ENCODE results near the gene CPVL. TPM values are rescaled to one million over a fixed set of nuclear protein-coding genes. Genes with fewer than 3 reads are reported as not detected.

CPVL gene
- total RNA-seq, 1 donor from 2014 or later, result not detected

- DNase-seq (ENCODE audit: low read depth) (no peak), FAIRE-seq (no peak)
- TF ChIP-seq CTCF (IDR thresholded peaks at IDR 0.05; ENCODE audit: insufficient read depth, low read length, severe bottlenecking), result no peak
- Histone ChIP-seq H3K27me3 (ENCODE audit: control insufficient read depth, insufficient read depth, low read length) (peaks cover 17% of the 10 kb centered on the region), H3K4me3 (ENCODE audit: low read depth, low read length) (no peak overlapping the region), H3K36me3 (ENCODE audit: control insufficient read depth, insufficient read depth, low read length) (no peaks in the 10 kb centered on the region)
These were observed 4.2 kb downstream of the CPVL start for GRCh38 chr7:29142021-29142727.

GRCh38 chr7:29140873-29141468 lies 5.4 kb downstream of the CPVL start:
- FAIRE-seq, result no peak
- DNase-seq (ENCODE audit: low read depth), result peak; percentile 46
- Histone ChIP-seq H3K36me3 (ENCODE audit: control insufficient read depth, insufficient read depth, low read length) (no peaks in the 10 kb centered on the region), H3K4me3 (ENCODE audit: low read depth, low read length) (no peak overlapping the region), H3K27me3 (ENCODE audit: control insufficient read depth, insufficient read depth, low read length) (peaks cover 7% of the 10 kb centered on the region)
- no peak for TF ChIP-seq CTCF (IDR thresholded peaks at IDR 0.05; ENCODE audit: insufficient read depth, low read length, severe bottlenecking)

GRCh38 chr7:29139796-29140195 lies 6.5 kb downstream of the CPVL start:
- no peaks in the 10 kb centered on the region for H3K27me3 ChIP-seq (ENCODE audit: control insufficient read depth, insufficient read depth, low read length)
- peak; percentile 78 for DNase-seq (ENCODE audit: low read depth)
- no peak for FAIRE-seq
- no peak overlapping the region for H3K4me3 ChIP-seq (ENCODE audit: low read depth, low read length)
- TF ChIP-seq CTCF (IDR thresholded peaks at IDR 0.05; ENCODE audit: insufficient read depth, low read length, severe bottlenecking), result no peak
- no peaks in the 10 kb centered on the region for H3K36me3 ChIP-seq (ENCODE audit: control insufficient read depth, insufficient read depth, low read length)

DNA sequence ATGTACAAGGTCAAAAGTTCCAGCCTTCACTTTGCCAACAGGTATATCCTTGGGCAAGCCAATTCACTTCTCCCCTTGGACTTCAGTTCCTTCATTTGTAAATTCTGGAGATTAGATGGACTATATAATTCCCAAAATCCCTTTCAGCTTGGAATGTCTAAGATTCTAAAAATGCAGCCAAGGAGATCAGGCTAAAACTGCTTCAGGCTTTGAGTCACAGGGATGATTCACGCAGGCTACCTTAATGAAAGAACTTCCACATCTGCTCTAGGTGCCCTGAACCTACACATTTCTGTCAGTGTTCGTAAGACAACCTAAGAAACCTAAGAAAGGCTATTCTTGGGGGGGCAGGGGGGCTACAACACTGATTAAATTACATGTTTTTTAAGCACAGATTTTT lies 7.1 kb downstream of the CPVL start:
- Histone ChIP-seq H3K36me3 (ENCODE audit: control insufficient read depth, insufficient read depth, low read length) (no peaks in the 10 kb centered on the region), H3K27me3 (ENCODE audit: control insufficient read depth, insufficient read depth, low read length) (no peaks in the 10 kb centered on the region), H3K4me3 (ENCODE audit: low read depth, low read length) (no peak overlapping the region)
- FAIRE-seq (no peak), DNase-seq (ENCODE audit: low read depth) (peak; percentile 87)
- TF ChIP-seq CTCF (IDR thresholded peaks at IDR 0.05; ENCODE audit: insufficient read depth, low read length, severe bottlenecking), result no peak

DNA sequence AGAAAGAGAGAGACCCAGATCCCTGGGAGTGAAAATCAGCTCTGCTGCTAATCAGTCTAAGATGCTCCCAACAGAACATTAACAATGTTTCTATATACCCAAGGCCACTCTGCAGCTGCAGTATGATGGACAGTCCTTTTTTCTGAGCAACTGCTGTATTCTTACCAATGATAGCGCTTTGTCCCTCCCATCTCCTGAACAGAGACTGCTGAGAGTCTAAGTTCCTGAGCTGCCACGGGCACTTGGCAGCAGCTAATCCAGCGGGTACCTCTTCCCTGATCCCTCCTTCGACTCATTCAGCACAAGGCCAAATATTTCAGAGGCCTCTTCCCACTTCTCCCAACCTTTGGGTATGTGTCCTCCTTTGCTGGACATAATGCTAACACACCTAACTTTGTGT lies 7.7 kb downstream of the CPVL start:
- DNase-seq (ENCODE audit: low read depth) (no peak), FAIRE-seq (no peak)
- H3K27me3 ChIP-seq (ENCODE audit: control insufficient read depth, insufficient read depth, low read length), result peaks cover 2% of the 10 kb centered on the region
- no peak for TF ChIP-seq CTCF (IDR thresholded peaks at IDR 0.05; ENCODE audit: insufficient read depth, low read length, severe bottlenecking)
- no peak overlapping the region for H3K4me3 ChIP-seq (ENCODE audit: low read depth, low read length)
- H3K36me3 ChIP-seq (ENCODE audit: control insufficient read depth, insufficient read depth, low read length), result no peaks in the 10 kb centered on the region

Measured in bronchial epithelial cell (primary cell).